Stimulated activated CD4-positive, alpha-beta T cell treated with anti-CD3 and anti-CD28 coated beads, Interleukin-1b, Interleukin-23, amount 100 ng/mL, for 24 hours (primary cell): ENCODE measurements around the gene FCRL1.

Experiments
- DNase-seq, 4 experiments: peaks; one replicate each; pipeline ENCODE4 v3.0.0-alpha.2; 2020; ENCODE audit warnings: low read depth in 4 of 4, low spot score in 1 of 4

FCRL1 gene

DNA sequence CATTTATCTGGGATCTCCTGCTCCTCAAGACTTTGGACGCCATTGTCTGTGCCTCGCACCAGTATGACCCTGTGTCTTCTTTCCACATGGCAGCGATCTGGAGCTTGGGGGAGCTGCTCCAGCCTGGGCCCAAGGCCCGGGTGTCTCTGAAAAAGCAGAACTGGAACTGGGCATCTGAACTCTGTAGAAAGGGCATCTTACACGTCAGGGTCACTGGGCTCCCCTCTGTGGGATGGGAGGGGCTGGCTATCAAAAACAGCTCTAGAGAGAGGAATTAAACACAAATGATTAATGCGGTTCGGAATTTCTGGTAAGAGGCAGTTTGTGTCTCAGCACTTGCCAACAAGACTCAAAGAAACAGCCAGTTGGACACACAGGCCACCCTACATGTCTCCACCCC is 16.1 kb downstream of the FCRL1 start:
- no peak for DNase-seq

DNA sequence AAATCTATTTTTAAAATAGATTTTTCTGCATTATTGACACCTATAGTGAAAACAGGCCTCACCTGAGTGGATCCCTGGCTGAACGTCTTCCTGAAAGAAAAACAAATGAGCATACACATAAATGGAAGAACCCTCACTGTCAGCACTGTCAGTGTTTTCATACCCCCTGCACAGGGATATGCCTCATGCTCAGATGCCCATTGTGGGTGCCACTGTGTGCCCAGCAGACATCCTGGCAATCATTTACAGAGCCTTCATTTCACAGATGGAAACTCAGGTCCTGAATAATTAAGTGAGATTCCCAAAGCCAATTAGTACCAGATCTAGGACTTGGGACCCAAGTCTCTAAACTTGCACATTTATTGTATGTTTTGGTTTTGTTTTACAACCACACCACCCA is 19.9 kb downstream of the FCRL1 start:
- DNase-seq: no peak

DNA sequence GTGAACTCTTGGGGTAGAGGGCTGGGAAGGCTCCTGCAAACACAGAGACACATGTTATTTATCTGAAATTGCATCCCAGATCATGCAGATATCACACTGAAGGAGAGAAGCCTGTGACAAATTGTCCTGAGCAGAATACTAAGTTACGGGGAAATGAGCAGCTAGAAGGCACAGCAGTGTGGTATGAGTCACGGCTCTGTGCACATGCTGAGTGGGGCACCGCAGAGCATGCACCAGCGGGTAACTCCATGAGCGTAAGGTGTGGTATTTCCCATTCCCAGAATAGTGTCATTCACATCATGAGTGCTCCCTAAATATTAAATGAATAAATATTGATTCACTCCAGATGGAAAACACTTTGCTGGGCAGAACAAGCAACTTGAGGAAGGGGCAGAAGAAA is 21.7 kb downstream of the FCRL1 start:
- DNase-seq: no peak

DNA sequence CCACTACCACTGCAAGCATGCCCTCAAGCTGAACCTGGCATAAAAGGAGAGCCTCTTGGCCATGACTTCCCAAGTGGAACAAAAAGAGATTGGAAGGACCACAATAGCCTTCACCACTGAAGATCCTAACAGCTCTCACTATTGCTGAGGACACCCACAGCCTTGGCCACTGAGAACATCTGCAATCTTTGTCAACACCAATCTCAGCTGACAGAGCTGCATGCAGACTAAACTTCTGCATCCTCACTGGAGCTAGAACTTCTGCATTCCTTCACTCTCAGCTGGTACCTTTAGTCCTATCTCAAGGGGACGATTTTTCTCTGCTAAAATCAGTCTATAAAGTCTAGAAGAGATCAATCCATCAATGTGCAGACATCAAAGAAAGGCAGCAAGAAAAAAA is 34.7 kb downstream of the FCRL1 start:
- no peak for DNase-seq

DNA sequence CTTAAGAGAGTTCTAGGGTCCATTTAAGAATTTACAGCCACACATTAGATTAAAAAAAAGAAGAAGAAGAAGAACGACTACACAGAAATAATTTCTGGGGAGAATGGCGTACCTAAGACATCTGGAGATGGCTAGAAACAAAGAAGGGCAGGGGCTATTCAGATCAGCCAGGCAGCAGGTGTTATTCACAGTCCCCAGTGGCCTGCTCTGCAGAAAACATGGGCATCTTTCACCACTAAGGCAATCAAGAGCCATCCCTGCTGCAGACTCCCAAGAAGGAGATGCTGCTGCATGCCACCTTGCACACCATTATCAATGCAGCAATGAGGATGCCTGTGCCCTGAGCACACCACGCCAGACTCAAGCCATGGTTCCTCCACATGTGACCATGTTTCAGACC is 35.1 kb downstream of the FCRL1 start:
- no peak for DNase-seq

DNA sequence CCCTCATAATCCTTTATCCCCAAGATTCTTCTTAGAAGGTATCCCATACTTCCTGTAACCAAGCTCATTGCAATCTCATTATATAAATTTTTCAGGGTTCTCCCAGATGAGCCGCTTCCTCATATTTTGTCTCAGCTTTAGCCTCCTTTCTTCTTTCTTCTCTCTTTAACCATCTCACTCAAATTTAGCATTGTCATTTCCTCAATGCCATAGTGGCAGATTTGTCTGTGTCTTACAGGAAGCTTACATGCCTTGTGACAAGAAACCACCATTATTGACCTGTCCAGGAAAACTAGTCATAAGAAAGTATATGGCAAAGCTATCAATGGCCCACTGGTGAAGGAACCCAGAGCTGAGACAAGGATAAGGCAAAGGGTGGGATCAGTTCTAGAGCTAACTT is 37.0 kb downstream of the FCRL1 start:
- DNase-seq: no peak

DNA sequence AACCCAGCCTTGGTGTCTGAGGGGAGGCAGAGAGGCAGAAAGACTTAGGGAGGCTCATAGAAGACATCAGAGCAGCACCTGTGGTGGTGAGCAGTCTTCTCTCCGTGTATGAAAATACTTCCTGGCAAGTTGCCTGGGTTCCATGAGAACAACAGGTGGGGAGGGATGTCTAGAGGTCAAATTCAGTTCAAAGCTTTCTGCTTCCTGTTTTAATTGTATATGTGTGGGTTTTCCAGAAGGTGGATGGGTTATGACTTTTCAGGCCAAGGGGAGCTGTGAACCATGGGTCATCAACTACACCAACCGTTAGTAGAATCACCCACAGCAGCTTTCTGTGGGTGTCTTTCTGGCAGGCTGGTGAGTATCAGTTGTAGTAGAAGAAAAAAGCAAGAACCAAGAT is 38.9 kb downstream of the FCRL1 start:
- no peak for DNase-seq

DNA sequence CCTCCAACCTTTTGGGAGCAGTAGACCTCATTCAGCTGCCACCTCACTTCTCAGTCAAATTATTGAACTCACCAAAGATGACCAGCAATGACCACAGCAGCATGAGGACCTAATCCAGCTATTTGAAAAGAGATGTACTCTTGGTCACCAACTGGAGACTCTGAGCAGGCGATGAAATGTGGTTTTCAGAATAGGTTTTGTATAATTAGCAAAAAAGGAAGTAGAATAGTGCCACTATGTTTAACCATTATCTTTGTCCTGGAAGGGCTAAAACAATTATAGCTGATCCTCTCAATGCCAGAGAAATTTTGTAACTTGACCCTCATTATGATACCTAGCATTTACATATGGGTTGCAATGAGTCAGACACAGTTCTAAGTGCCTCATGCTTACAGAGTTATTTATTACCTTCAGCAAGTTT is 42.9 kb downstream of the FCRL1 start, which contains the start of gene FCRL2:
Gene FCRL2 (minus strand): TSS at position 162 of the 421 bp plus-strand sequence. CDS start 59 bp downstream, at position 103.
- no peak for DNase-seq

DNA sequence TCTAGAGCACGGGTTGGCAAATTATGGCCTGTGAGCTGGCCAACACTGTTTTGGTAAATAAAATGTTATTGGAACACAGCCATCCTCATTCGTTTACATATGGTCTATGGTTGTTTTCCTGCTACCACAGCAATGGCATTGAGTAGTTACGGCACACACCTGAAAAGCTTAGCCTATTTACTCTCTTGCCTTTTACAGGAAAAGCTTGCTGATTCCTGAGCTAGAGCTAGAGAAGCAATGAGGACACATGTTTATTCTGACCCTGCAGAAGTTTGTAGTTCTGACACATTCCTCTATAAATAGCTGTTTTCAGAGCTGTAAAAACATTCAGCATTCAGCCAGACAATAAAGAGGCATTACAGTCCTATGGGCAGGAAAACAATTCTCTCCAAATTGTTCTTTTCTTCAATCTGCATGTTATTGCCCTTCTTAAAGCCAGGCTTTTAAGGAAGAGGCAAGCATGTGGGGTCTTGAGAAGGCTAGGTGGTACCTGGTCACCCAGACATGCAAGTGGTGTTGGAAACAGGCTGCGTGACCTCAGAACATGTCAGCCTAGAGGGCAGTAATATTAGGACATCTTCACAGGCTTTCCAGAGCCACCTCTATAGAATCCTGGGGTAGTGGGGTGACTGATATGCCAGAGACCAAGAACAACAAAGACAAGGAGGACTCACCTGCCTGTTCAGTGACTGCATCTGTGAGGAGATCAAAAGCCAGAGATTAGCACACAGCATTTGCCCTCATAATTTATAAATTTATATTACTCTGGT is 44.6 kb downstream of the FCRL1 start:
- DNase-seq: no peak

DNA sequence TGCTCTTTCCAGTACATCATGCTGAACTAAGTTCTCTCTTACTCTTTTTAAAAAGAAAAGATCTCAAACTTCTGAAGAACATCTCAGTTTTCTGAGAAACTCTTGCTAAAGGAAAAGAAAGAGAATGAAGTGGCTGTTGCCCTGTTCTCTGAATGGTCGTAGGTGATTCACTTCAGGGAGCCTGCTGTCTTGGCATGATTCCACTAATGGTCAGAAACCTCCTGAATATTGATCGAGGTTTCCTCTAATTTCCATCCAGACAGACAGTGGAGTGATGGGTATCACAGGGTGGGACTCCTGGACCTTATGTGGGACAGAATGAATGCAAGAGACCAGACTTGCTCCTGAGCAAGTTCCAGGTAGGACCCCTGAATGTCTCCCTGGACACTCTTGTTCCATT is 45.5 kb downstream of the FCRL1 start:
- no peak for DNase-seq

DNA sequence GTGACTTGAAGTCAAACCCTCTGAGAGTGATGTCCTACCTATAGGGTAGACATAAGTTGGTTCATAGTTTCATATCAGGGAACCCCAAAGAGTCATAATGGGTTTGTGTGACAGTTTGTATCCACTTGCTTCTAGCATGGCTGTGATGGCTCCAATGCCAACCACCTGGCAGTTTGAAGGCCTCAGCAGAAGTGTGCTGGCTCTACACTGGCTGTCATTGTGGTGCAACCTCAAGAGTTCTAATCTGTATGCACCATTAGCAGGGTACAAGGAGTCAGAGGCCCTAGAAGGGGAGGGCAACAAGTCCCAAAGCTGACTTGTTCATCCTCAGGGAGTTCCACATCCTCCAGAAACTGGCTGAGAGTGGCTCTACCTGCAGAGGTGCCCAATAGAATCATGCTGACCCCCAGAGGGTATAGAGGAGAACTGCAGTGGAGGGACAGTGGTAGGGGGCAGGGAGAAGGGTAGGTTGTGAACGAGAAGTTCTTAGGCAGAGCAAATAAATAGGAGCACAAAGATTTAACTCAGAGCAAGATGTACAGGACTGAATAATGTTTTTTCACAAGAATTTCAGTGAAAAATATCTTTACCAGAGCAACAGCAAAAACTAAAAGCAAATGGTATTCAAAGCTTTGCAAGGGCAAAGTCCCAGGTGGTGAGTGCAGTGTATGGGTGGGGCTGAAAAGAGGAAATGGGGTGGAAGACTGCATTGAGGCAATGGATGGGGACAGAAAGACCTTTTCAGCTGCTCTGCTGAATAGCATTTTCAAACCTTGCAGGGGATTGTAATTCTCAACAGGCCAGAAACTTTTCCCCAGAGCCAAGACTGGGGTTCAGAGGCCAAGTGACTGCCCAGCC is 46.2 kb downstream of the FCRL1 start:
- no peak for DNase-seq

DNA sequence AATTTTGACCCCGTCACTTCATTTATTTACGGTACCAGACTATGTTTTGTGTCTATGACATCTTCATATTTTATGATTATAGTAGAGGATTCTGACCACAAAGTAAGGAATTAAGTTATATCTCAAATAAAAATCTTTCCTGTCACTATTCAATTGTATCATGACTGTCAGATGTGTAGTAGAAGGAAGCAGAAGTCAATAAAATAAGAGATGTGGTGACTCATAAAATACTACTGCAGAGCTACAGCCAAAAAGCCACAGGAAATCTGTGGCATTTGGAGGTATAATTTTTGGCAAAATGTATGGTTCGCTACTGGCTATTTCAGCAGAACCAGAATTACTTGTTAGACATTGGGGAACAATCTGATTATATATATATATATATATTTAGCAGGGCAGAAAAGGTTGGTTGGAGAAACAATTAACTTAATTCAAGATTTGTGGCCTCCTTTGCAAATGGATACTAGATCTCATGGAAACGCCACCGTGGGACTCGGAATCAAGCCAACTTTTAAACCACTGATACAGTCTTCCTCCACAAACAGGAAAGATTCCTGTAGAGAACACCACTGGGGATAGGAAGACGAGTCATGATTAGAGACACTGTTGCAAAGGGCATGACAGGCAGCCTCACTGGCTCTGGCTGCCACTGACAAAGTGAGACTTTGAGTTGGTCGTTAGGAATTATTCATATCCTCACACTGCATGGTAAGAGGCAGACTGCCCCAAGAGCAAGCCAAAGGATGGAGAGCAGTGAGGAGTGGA is 48.1 kb downstream of the FCRL1 start:
- DNase-seq: no peak

DNA sequence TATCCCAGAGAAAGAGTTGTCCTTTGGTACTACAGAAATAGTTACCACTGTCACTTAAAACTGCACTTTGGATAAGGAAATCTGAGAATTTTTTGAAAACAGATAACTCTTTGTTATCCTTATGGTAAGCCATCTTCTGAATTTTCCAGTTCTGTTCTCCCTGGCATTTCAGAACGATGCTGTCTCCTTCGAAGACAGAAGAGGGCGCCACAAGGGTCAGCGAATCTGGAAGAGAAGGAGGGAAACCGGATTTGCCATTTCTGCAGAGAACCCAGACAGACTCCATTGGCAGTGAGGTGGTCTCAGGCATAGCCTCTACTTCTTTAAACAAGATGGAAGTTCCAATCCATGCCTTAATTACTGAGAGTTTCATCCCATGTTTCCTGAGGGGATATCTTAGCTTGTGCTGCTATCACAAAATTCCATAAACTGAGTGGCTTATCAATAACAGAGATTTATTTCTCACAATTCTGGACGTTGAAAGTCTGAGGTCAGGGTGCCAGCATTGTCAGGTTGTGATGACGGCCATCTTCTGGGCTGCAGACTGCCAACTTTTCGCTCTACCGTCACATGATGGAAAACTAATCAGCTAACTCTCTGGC is 49.4 kb downstream of the FCRL1 start:
- DNase-seq: no peak

DNA sequence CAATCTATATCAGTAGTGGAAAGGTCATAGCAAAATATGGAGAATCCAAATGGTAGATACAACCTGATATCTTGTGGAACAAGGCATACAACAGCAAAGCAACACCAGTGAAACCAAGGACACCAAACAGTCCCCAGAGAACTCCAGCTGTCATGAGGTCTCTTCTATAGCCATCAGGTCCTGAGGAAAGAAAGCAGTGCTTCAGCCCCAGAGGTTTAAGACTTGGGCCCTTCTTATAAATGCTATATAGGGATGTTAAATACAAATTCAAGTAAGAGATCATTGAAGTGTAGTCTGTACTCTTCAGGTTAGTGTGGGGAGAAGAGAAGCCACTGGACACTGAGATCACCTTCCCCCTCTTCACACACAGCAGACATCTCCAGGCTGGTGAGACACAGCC is 53.1 kb downstream of the FCRL1 start:
- DNase-seq: no peak

DNA sequence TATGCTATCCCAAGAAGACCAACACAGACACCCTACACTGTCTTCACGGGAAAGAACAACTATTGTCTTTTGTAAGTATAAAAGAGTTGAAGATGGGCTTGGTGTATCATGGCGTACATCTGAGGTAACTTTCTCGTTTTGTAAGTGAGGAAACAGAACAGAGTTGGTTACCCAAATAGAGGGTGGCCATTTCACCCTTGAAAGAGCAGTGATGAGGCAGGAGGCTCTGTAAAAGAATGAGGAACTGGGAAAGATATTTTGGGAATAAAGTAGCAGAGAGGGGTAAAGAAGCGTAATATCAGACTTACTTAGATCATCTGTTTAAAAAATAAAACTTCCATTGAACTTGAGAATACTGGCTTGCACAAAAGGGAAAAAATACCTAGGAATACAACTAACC is 61.9 kb downstream of the FCRL1 start:
- no peak for DNase-seq

DNA sequence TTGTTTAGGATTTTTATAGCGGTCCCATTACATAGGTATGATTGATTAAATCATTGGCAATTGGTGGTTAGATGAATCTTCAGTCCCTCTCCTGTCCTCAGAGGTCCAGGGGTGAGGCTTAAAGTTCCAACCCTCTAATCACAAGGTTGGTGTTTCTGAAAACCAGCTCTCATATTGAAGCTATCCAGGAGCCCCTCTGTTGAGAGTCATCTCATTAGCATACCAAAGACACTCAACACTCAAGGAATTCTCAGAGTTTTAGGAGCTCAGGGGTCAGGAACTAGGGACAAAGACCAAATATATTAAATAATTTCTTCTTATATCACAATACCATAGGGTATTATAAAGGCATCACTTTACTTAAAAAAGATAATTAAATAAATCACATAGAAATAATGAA is 66.3 kb downstream of the FCRL1 start:
- DNase-seq: no peak

DNA sequence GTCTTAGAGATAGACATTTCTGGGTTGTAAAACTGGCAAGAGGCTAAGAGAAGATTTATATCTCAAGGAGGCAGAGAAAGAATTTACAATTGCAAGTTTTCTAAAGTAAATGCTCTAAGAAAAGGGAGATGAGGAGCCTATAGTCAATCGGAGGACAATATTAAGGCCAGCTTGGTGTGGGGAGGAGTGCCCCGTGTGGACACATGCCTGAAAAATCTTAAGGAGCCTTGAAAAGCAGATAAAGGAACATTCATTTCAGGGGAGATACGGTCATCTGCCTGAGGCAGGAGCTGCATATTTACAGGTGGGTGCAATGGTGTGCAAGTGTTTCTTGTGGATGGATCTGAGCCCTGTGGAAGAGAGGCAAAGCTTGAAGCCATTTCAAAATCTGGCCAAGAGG is 68.6 kb downstream of the FCRL1 start:
- DNase-seq: no peak

DNA sequence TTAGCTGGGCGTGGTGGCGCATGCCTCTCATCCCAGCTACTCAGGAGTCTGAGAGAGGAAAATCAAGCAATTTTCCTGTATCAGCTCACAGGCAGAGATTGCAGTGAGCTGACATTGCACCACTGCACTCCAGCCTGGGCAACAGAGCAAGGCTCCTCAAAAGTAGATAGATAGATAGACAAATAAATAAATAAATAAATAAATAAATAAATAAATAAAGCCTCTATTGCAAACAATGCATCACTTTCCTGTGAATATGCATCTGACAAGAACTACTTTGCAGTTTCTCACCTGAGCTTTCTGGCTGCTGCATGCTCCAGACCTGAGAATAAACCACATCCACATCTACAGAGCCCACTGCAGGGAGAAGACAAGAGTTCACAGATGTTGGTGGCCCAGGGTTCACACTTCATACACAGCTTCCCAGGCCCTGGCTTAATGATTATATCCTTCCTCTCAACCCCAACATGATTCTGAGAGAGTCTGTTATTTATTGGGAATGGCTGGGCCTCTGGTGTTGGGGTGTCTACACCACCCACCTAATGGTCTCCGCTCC is 71.6 kb downstream of the FCRL1 start:
- no peak for DNase-seq
